ENCODE measurements around the gene POLR2L.

The POLR2L gene

DNA sequence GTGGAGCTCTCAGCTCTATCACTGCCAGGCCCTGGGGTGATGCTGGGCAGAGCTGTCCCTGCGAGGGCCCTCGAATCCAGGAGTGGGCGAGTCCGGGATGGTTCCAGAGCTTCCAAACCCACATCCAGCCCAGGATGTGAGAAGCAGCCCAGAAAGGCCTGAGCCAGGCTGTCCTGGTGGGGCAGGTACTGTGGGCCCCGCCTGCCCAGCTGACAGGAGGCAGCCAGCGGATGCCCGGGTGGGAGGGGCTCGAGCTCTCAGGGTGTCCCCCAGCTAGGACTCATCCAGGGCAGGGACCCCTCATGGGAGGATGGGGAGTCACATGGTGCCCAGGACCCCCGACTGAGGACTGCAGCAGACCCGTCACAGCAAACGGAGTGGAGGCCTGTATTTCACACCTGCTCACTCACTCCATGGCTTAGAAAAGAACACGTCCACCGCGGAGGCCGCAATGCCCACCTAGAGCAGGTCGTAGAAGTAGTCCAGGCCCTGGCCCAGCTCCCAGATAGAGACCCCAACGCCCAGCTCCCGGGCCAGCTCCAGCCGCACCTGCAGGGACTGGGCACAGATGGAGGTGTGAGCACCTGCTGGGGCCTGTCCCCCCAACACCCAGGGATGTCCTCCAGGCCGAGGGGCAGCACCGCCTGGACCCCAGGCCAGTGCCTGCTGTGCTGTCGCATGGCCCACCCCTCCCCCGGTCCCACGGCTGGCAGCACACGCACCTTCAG, 27.2 kb upstream of the POLR2L start:
- no peak for DNase-seq (ENCODE audit: low read depth, low spot score)

DNA sequence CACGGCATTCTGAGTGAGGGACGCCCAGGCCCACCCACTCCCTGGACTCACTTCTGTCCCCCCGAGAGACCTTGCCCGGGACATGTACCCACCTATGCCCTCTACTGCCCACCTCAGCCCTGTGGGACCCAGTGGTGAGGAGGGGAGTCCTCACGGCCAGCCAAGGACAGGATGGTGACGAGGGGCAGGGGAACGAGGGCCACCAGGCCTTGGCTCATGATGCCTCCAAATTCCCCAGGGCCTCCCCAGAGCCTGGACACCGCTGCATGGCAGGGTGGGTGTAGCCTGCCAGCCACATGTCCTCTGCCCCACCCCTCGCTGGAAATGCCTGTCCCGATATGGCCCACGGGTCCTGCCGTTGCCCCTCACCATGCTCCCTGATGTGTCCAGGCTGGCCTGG, 26.5 kb upstream of the POLR2L start:
- no peak for DNase-seq (ENCODE audit: low read depth, low spot score)

- DNase-seq (ENCODE audit: low read depth, low spot score) = no peak
These were observed 26.1 kb upstream of the POLR2L start for GRCh38 chr11:868394-868793.

- DNase-seq (ENCODE audit: low read depth, low spot score) = no peak
These were observed 25.6 kb upstream of the POLR2L start for GRCh38 chr11:867856-868358.

DNA sequence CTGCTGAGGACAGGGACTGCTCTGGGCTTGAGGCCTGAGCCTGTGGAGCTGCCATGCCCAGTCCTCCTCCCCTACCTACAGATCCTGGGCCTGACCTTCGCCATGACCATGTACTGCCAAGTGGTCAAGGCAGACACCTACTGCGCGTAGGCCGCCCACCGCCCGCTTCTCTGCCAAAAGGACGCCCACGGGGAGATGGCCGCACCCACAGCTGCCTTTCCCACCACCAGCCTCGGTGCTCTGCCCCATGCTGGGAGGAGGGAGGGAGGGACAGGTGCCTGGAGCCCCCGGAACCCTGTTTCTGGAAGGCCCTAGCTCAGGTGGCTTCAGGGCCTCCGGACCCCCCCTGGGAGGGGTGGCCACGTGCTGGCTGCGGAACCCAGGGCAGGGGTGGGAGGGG, 24.2 kb upstream of the POLR2L start:
- no peak for DNase-seq (ENCODE audit: low read depth, low spot score)

GRCh38 chr11:865462-866430, 23.4 kb upstream of the POLR2L start:
- no peak for DNase-seq (ENCODE audit: low read depth, low spot score)

- no peak for DNase-seq (ENCODE audit: low read depth, low spot score)
These were observed 22.6 kb upstream of the POLR2L start for GRCh38 chr11:864898-865297.

- DNase-seq (ENCODE audit: low read depth, low spot score) = no peak
These were observed 21.8 kb upstream of the POLR2L start for GRCh38 chr11:863910-864827.

DNA sequence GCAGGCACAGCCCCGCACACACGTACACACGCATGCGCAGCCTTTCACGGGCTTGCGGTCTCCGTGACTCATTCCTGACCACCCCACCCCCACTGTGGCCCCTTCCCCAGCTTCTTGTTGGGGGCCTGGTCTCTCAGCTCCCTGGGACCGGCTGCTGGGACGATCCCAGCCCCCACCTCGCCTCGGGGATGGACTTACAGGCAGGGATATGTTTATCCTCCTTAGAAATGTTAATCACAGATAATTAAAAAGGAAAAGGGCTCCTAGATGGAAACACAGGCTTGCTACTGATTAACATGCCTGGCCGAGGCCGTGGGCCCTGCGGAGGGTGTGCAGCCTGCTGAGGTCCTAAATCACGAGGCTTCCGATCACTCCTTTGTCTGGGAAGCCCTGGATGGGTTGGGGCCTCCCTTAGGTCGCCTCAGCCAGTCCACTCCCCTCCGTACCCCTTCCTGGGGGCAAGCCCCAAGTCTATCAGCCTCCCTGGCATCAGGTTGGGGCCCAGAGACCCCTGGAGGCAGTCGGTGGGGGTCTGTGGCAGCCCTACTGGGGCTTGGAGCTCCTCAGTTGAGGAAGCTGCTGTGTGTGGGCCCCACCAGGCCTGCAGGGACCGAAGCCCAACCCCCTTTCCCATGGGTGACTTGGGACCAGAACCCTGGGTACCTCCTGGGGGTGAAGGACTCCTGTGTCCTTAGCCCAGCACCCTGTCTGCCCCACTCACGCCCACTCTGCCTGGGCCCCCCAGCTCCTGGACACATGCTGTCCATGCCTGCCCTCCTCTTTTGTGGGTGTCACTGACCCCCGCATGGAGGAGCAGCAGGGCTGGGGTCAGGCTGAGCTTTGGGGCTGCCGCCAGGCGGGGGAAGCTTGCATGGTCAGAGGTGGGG, 20.9 kb upstream of the POLR2L start:
- DNase-seq (ENCODE audit: low read depth, low spot score) = no peak

GRCh38 chr11:862696-863022, 20.3 kb upstream of the POLR2L start:
- no peak for DNase-seq (ENCODE audit: low read depth, low spot score)

- DNase-seq (ENCODE audit: low read depth, low spot score) = no peak
These were observed 19.8 kb upstream of the POLR2L start for GRCh38 chr11:862081-862661.

- DNase-seq (ENCODE audit: low read depth, low spot score) = no peak
These were observed 18.8 kb upstream of the POLR2L start for GRCh38 chr11:861105-861479.

DNA sequence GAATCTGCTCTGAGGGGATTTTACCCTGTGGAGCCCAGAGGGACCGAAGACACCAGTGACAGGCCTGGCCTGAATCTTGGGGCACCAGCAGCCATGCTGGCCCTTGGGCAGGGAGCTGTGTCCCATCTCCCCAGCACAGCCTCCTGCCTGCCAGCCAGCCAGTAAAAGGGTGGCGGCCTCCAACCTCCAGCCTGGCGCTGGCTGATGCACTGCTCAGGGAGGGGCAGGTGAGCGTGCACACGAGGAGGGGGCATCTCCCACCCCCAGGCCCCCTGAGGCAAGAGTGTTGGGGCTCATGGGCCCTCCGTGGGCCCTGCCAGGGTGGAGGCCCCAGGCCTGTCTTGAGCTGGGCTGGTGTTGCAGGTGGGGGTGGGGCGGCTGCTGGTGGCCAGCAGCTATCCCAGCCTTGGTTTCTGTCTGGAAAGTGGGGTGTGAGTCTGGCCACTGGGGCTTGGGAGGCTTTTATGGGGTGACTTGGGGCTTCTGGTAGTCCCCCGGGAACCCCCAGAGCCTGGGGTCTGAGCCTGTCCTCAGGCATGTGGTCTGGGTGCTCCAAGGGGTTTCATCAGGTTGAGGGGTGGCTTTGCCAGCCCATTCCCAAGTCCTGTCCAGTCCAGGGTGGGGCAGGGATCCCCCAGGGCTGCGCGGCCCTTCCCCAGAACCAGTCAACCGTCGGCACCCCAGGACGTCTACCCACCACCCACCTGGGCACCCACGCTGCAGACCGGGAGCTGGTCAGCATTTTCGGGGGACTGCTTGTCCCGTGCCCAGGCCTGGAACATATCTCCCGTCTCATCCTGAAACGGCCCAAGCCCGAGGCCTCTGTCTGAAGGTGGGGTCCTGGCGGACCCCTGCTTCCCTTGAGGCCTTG, 18.1 kb upstream of the POLR2L start:
- no peak for DNase-seq (ENCODE audit: low read depth, low spot score)

GRCh38 chr11:859394-860131, 17.2 kb upstream of the POLR2L start:
- DNase-seq (ENCODE audit: low read depth, low spot score) = no peak

GRCh38 chr11:858762-859339, 16.5 kb upstream of the POLR2L start:
- no peak for DNase-seq (ENCODE audit: low read depth, low spot score)

DNA sequence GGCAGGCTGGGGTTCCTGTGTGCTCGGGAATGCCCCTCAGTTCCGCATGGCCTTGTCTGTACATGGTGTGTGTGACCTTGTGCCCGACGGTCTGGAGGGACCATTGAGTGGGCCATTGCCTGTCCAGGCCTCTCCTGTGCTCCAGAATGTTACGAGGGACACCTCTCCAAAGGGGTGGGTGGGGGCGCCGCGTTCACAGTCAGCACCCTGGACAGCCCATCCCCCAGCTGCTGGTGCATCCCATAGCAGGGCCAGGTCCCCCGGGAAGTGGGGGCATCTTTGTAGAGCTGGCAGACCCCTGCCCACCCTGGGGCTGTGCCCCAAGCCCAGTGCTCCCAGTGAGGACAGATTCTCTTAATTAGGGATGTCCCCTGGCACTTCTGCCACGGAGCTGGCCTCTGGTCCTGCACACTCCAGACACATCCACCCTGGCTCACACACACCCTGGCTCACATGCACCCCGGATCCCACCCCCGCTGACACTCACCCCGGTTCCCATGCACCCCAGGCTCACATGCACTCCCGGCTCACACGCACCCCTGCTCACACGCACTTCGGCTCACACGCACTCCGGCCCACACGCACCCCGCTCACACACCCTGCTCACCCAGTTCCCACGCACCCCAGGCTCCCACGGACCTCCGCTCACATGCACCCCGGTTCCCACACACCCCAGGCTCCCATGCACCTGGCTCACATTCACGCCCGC, 15.9 kb upstream of the POLR2L start:
- no peak for DNase-seq (ENCODE audit: low read depth, low spot score)

DNA sequence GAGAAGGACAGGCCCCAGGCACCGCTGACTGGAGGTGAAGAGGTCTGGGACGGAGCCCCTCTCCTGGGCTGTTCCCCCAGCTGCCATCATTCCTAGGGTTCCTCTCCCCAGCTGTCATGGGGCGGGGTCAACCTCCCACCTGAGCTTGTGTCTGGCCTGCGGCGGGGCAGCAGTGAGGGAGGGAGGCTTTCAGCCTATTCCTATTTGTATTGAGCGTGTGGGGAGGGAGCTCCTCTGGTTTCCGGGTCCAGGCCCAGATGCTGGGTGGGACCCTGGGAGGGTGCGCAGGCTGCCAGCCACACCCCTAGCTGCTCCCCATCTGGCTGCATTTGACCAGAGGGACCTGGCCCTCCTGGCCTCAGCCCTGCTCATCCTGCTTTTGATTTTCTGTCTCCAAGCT, 14.1 kb upstream of the POLR2L start:
- no peak for DNase-seq (ENCODE audit: low read depth, low spot score)

DNA sequence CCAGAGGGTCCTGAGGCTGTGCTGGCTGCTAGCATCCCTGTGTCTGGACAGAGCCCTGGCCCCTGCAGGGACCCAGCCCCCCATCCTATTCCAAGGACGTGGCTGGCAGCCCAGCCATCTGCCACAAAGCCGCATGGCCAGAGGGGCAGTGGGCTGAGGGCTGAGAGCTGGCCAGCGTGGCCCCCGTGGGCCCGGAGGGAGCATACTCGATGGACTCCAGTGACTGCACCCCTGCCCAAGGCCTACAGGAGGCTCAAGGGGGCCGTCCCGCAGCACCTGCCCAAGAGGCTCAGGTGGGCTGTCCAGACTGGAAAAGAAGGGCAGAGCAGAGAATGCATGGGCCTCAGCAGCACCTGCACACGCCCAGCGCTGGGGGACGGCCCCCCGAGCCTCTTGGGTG, 13.5 kb upstream of the POLR2L start:
- DNase-seq (ENCODE audit: low read depth, low spot score) = no peak
